GM12878 (cell line): ENCODE results near the gene RBPJL. TPM values are rescaled to one million over a fixed set of nuclear protein-coding genes. Genes with fewer than 3 reads are reported as not detected.

Experiments used
- ATAC-seq: fragments of 200-7000 bp; cut with Tn5 transposase; 3 replicates; pipeline ENCODE4 v1.9.1; 2020; ENCODE audit warnings: mild to moderate bottlenecking, moderate library complexity
- BruUV-seq: library from RNA; stranded (reverse); fragments of 400-500 nt; replicated peaks from 2 replicates; lab custom pipeline; 2021; lab: Mats Ljungman, UMichigan
- CTCF ChIA-PET: fragments of 300-600 bp; sonication (Branson Sonifier 250); formaldehyde crosslinking; extraction: SDS; loops from one replicate; lab custom pipeline; 2021; ENCODE audit warnings: inconsistent platforms; lab: Yijun Ruan, JAX
- POLR2A ChIA-PET: fragments of 350-600 bp; formaldehyde crosslinking; extraction: SDS; loops from one replicate; lab custom pipeline; 2021; ENCODE audit warnings: inconsistent platforms; lab: Charles Lee
- RAD21 ChIA-PET: fragments of 300-600 bp; sonication (Branson Sonifier 250); formaldehyde crosslinking; loops from one replicate; lab custom pipeline; 2023; ENCODE audit warnings: antibody characterized with exemption; ENCODE audit not compliant: unreplicated experiment; lab: Charles Lee
- SMC1A ChIA-PET: fragments of 300-600 bp; sonication (Branson Sonifier 250); formaldehyde crosslinking; loops from one replicate; lab custom pipeline; 2023; ENCODE audit not compliant: unreplicated experiment, uncharacterized antibody; lab: Charles Lee
- DNase-seq: peaks from one replicate; pipeline ENCODE4 v3.0.0-alpha.2; 2011; ENCODE audit warnings: low read depth, low spot score
- FAIRE-seq: peaks from 3 replicates; lab custom pipeline; 2011; peaks lifted over from hg19 to GRCh38; lab: Jason Lieb, UNC
- H2AFZ ChIP-seq: 2 replicates; pipeline ENCODE4 v1.6.0; 2011; ENCODE audit warnings: low read depth, low read length, control low read depth; ENCODE audit not compliant: control insufficient read depth
- H3K27ac ChIP-seq: 2 replicates; pipeline ENCODE4 v1.5.1; 2011; ENCODE audit warnings: control low read depth; ENCODE audit not compliant: control insufficient read depth, insufficient read depth
- H3K27me3 ChIP-seq, 2 experiments: replicated peaks in 1 of 2; 2 replicates each; pipeline versions ENCODE4 v1.6.0 to v1.6.1; 2011; ENCODE audit warnings: low read length in 1 of 2; ENCODE audit not compliant: control insufficient read depth in 2 of 2, insufficient read depth in 2 of 2
- H3K36me3 ChIP-seq, 2 experiments: 2 replicates each; pipeline ENCODE4 v1.5.1; 2011; ENCODE audit warnings: low read length in 1 of 2; ENCODE audit not compliant: control insufficient read depth in 2 of 2, insufficient read depth in 2 of 2
- H3K4me1 ChIP-seq: 2 replicates; pipeline ENCODE4 v1.6.1; 2011; ENCODE audit warnings: mild to moderate bottlenecking, low read length, moderate library complexity, mixed read lengths; ENCODE audit not compliant: control insufficient read depth, insufficient read depth
- H3K4me2 ChIP-seq: 2 replicates; pipeline ENCODE4 v1.6.0; 2011; ENCODE audit warnings: control low read depth; ENCODE audit not compliant: control insufficient read depth, insufficient read depth
- H3K4me3 ChIP-seq: fragments of 200-600 bp; sonication (generic); 2 replicates; pipeline ENCODE4 v1.5.1; 2016
- H3K79me2 ChIP-seq: 2 replicates; pipeline ENCODE4 v1.6.0; 2011; ENCODE audit warnings: low read length; ENCODE audit not compliant: control insufficient read depth, insufficient read depth
- H3K9ac ChIP-seq: 2 replicates; pipeline ENCODE4 v1.8.0; 2011; ENCODE audit warnings: low read length, control low read depth, mixed read lengths; ENCODE audit not compliant: control insufficient read depth, insufficient read depth
- H3K9me3 ChIP-seq: replicated peaks from 3 replicates; pipeline ENCODE4 v1.5.1; 2011; ENCODE audit warnings: mild to moderate bottlenecking, low read length; ENCODE audit not compliant: control insufficient read depth, insufficient read depth
- H4K20me1 ChIP-seq: 2 replicates; pipeline ENCODE4 v1.6.0; 2011; ENCODE audit not compliant: control insufficient read depth, insufficient read depth
- ASH2L ChIP-seq: fragments of 300-600, 200-600 bp; sonication (generic); IDR thresholded peaks from 2 replicates; pipeline ENCODE4 v1.6.1; 2017; ENCODE audit warnings: low read depth, mild to moderate bottlenecking, borderline replicate concordance
- ATF3 ChIP-seq: IDR thresholded peaks from 2 replicates; pipeline ENCODE4 v1.6.1; 2011; ENCODE audit warnings: low read depth, mild to moderate bottlenecking, low read length, moderate library complexity, borderline replicate concordance; ENCODE audit errors: extremely low read depth
- CUX1 ChIP-seq: IDR thresholded peaks from 2 replicates; pipeline ENCODE4 v1.6.1; 2012; ENCODE audit warnings: improper control_type of control experiment, low read depth, low read length; ENCODE audit not compliant: insufficient replicate concordance
- FOS ChIP-seq: IDR thresholded peaks from 3 replicates; pipeline ENCODE4 v1.6.1; 2011; ENCODE audit warnings: borderline replicate concordance; ENCODE audit not compliant: insufficient read length; ENCODE audit errors: extremely low read depth
- HDGF ChIP-seq: fragments of 450-650 bp; IDR thresholded peaks from 2 replicates; pipeline ENCODE4 v1.6.1; 2016; ENCODE audit warnings: antibody characterized with exemption
- IKZF1 ChIP-seq: fragments of 450-650 bp; conservative IDR thresholded peaks from 2 replicates; pipeline ENCODE4 v1.6.1; 2017; ENCODE audit warnings: antibody characterized with exemption, mild to moderate bottlenecking
- MYC ChIP-seq: IDR thresholded peaks from 2 replicates; pipeline ENCODE4 v1.6.1; 2011; ENCODE audit warnings: mild to moderate bottlenecking, low read length, moderate library complexity, inconsistent platforms; ENCODE audit not compliant: insufficient read depth, insufficient replicate concordance, insufficient read length, severe bottlenecking
- NFIC ChIP-seq: IDR thresholded peaks from 2 replicates; pipeline ENCODE4 v1.6.1; 2012; ENCODE audit warnings: low read depth, mild to moderate bottlenecking, inconsistent platforms, low read length, moderate library complexity
- ZBED1 ChIP-seq: IDR thresholded peaks from 2 replicates; pipeline ENCODE4 v1.6.1; 2016; ENCODE audit warnings: borderline replicate concordance
- ZNF207 ChIP-seq: fragments of 450-650 bp; IDR thresholded peaks from 2 replicates; pipeline ENCODE4 v1.6.1; 2014; ENCODE audit warnings: antibody characterized with exemption, mild to moderate bottlenecking, borderline replicate concordance
- ZNF274 ChIP-seq: IDR thresholded peaks from one replicate; pipeline ENCODE4 v1.8.0; 2011; ENCODE audit not compliant: insufficient read length, insufficient read depth
- WGBS: methylation state at CpG from one replicate; pipeline ENCODE4 v1.1.6; 2016; ENCODE audit warnings: low lambda C conversion rate; ENCODE audit not compliant: insufficient replicate concordance, insufficient coverage; ENCODE audit errors: missing lambda C conversion rate; 5-methylcytosine and 5-hydroxymethylcytosine counted together
- in situ Hi-C: fragments of 300-500 bp; cut with MboI; formaldehyde crosslinking; loops from 9 replicates; pipeline ENCODE4 v1.14.3; 2018; ENCODE audit warnings: mixed read lengths
- intact Hi-C: fragments of 100-400 bp; cut with micrococcal nuclease; formaldehyde crosslinking; loops from one replicate; pipeline ENCODE4 v1.14.2; 2022; ENCODE audit not compliant: unreplicated experiment
- polyA plus RNA-seq, 11 experiments: library from polyadenylated mRNA; depleted of rRNA in 4 of 11; unstranded in 6 of 11; stranded (reverse) in 5 of 11; fragments of >200 nt; fragmentation: Nextera tagmentation in 4 of 11; fragmentation: Illumina TruSeq in 1 of 11; extraction: Ambion mirVana in 4 of 11; extraction: Trizol in 1 of 11; gene quantifications; 1 replicate in 1 of 11; 2 replicates in 10 of 11; pipeline versions ENCODE4 v1.2.1 to v1.2.3, GENCODE V29; 2011 to 2016; ENCODE audit warnings: inconsistent platforms in 2 of 11, missing spikeins in 2 of 11, low read depth in 1 of 11
- total RNA-seq, 4 experiments: library from RNA; depleted of rRNA in 3 of 4; stranded (reverse); fragments of >200 nt in 3 of 4; fragmentation: Illumina TruSeq in 1 of 4; extraction: Trizol in 1 of 4; gene quantifications; 2 replicates each; pipeline versions ENCODE4 v1.2.1 to v1.2.3, GENCODE V29; 2013 to 2021

Gene RBPJL
- total and polyA plus RNA-seq, 10 of the 15 experiments (the other 5 are each of a cell fraction or from before 2014, with no cell fraction given) = 0.18 TPM; not detected in 9

- BruUV-seq = no TSS peak
- no peak for ATAC-seq
- RAD21 ChIA-PET = no interaction called here
- H3K4me1 ChIP-seq = peaks cover 6% of the 10 kb centered on the region
- no peak overlapping the region for H3K4me3 ChIP-seq
- TF ChIP-seq MYC (no peak), ZNF274 (no peak), CUX1 (no peak), FOS (no peak), NFIC (no peak), ASH2L (no peak), ZNF207 (no peak), ZBED1 (no peak), HDGF (no peak), IKZF1 (no peak), ATF3 (no peak)
- WGBS = 27% methylated on average over 6 of the region's 6 CpGs
- no peaks in the 10 kb centered on the region for H3K79me2 ChIP-seq
- no peaks in the 10 kb centered on the region for H3K9me3 ChIP-seq
- no peak overlapping the region for H3K4me2 ChIP-seq
- DNase-seq = no peak
- H3K27ac ChIP-seq = no peak overlapping the region
- H3K36me3 ChIP-seq = no peaks in the 10 kb centered on the region
- peaks cover 2% of the 10 kb centered on the region; the same call in 1 of the 2 replicates for H4K20me1 ChIP-seq
- POLR2A ChIA-PET = no interaction called here
- no peak overlapping the region for H3K9ac ChIP-seq
- FAIRE-seq = no peak
- 0 out of 4 replicates have a peak, but pooled peaks cover 0 to 6% of the 10 kb centered on the region in 2 experiments for H3K27me3 ChIP-seq
- SMC1A ChIA-PET = interaction anchor here (1.4 kb wide), 1 partner anchor 24 kb away, joined by 3 read pairs; no protein-coding TSS in a partner anchor
- intact Hi-C loops = no loop called here
- CTCF ChIA-PET = no interaction called here
- H2AFZ ChIP-seq = no peak overlapping the region
- in situ Hi-C loops = no loop called here
Measured at GRCh38 chr20:45342855-45343531, 36.4 kb downstream of the RBPJL start.
